Measurements from ENCODE around the gene MMP8.
"Not testable (repeated sequence)": the region's sequence is repeated elsewhere in the genome, so short reads cannot be mapped to it uniquely, and the experiment has no call there.

MMP8 gene

DNA sequence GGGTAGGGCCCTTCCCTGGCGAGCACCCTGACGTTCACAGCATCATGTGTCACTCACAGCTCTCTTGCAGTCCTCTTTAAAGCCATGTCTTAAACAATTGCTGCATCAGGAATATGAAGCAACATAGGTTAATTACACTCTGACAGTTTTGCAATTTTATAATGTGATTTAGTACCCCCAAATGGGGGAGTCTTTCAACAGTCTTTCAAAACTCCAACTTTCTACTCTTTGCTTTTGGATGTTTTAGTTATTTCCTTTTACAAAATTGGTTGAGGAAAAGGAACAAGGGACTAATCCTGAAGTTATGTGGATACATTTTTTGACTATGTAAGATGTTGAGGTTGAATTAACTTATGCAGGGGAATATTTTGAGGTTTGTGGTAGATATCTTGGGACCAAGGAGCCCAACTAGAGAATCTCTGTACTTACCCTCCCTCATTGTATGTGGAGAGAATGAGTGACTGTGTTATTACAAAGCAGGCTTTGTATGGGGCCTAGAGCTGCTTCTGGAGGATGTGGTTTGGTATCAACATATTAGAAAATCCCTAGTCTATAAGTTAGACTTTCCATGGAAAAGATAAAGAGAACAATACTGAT is at the start of gene MMP8:
Gene MMP8 (minus strand): TSS at position 51 of the 597 bp plus-strand sequence. CDS start 99 bp downstream, outside the sequence.
- no peak for DNase-seq (ENCODE audit: low spot score)

DNA sequence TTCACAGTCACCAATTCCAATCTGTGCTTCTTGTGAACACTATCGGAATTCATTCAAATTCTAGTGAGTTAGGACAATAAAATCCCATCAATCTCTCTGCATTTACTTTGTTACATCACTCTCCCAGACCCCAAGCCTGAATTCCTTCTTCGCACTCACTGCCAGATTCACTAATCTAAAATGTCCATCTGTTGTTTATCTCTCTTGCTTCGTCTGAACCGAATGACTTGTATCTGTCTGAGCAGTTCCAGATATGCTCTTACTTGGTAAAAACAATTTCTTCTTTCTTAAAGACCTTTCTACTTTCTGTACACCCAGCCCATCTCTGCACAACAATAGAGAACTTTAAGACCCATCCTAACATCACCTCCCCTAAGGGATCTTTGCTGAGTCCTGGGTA is 48.6 kb upstream of the MMP8 start:
- DNase-seq (ENCODE audit: low spot score) = no peak

- no peak for DNase-seq (ENCODE audit: low spot score)
Observed at GRCh38 chr11:102771351-102771750, 46.6 kb upstream of the MMP8 start.

GRCh38 chr11:102770191-102770590 is 45.4 kb upstream of the MMP8 start:
- DNase-seq (ENCODE audit: low spot score) = no peak

DNA sequence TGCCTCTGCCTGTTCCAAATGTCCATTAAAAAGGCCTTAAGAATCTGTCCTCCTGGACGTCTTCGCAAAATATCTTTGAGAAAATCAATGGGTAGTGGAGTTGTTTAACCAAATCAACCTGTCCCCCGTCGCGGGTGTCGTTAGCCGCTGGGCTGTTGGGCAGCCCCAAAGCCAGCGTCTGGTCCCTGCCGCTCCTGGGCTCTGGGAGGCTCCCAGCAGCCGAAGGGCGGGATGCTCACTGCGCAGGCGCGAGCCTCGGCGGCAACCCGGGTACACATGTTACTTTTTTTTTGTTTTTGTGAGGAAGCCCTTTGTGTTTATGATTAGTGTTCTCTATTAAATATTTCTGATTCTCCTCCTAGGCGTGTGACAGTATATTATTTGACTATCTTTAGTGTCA is 43.0 kb upstream of the MMP8 start:
- DNase-seq (ENCODE audit: low spot score) = no peak

DNA sequence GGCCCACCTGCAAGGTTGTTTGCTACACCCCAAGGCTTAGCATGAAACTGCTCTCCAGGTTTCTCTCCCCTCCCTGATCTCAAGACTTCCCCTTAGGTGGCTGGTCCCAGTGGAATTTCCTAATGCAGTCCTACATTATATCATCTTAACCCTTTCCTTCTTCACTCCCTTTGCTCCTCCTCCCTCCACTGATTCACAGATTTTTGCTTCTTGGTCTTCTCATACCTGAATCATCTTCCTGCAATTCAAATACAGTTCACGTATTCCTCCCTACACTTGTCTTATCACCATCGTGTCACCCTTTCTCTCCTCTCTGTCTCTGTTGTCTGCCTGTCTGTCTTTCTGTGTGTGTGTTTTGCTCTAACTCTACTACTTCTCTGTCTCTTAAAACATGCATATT is 38.7 kb upstream of the MMP8 start:
- no peak for DNase-seq (ENCODE audit: low spot score)

- no peak for DNase-seq (ENCODE audit: low spot score)
Observed at GRCh38 chr11:102762361-102762767, 37.6 kb upstream of the MMP8 start.

GRCh38 chr11:102761646-102762238 is 37.0 kb upstream of the MMP8 start:
- DNase-seq (ENCODE audit: low spot score) = no peak

DNA sequence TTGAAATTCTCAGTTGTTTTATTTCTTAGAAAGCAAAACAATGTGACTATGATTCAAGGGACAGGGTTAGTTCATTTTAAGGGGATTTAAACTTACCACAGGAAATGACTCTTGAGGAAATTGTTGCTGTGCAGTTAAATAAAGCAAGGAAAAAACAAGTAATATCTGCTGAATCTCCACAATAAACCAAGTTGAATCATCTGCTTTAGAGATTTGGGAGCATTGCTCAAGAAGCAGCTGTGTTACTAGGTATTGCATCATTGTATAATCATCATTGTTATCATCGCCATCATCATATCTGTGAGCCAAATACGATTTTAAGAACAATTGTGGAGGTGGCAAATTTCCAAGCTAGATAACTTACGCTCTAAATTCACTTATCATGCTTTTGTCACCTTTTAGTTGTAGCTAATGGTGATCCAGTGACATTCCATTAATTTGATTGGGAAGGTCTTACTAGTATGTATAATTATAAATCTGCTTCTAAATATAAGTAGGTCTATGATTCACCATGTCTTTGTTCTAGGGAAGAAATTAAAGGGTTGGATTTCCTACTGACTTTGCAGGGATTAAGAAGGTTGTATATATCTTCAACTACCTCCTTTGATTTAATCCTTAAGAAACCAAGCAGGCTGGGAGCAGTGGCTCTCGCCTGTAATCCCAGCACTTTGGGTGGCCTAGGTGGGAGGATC is 35.7 kb upstream of the MMP8 start:
- DNase-seq (ENCODE audit: low spot score) = peak; percentile 44

DNA sequence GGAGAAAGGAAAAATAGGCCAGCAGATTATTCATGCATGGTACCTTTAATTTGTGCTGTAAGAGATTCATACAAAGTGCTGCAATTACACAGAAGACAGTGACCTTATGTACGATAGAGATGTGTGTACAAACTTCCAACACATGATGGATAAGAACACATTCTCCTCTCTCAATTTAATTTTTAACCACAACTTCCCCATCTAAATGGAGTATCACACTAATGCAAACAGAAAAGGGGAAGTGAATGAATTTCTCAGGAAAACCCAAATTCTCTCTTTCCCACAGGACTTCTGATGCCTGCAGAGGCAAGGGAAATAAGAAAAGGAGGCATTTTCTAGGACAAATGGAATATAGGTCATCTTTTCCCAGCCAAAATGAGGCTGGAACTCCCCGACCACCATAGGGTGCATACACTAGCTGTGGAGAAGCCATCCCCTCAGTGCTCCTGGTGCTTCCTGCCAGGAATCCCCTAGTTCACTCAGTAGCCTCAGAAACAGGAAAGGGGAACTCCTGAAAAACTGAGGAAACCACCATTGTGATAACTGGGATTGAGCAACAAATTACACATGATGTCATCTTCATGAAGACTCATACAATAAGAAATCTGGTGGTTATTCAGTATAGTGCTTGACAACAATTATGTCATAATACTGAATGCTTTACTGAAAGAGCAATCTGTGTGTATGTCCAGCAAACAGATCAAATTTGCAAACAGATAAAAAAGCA is 33.2 kb upstream of the MMP8 start:
- no peak for DNase-seq (ENCODE audit: low spot score)

GRCh38 chr11:102753267-102753666 is 28.5 kb upstream of the MMP8 start:
- DNase-seq (ENCODE audit: low spot score) = no peak

DNA sequence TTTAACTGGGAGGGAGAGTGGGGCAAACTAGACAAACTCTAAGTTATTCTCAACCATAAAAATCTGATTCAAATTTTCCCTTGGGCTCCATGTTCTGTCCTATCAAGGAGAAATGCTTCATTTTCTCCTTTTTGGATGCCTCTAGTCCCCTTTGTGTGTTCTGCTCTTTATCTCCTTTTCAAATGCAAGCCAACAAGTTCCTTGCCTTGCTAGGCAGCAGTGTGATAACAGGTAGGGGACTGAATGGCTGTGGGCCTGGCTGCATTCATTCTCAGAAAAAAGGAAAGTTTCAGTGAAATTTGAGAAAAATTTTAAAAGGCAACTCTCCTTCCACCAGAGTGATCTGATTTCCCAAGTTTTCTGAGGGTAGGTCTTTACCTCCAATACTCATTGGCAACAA is 26.9 kb upstream of the MMP8 start:
- no peak for DNase-seq (ENCODE audit: low spot score)

DNA sequence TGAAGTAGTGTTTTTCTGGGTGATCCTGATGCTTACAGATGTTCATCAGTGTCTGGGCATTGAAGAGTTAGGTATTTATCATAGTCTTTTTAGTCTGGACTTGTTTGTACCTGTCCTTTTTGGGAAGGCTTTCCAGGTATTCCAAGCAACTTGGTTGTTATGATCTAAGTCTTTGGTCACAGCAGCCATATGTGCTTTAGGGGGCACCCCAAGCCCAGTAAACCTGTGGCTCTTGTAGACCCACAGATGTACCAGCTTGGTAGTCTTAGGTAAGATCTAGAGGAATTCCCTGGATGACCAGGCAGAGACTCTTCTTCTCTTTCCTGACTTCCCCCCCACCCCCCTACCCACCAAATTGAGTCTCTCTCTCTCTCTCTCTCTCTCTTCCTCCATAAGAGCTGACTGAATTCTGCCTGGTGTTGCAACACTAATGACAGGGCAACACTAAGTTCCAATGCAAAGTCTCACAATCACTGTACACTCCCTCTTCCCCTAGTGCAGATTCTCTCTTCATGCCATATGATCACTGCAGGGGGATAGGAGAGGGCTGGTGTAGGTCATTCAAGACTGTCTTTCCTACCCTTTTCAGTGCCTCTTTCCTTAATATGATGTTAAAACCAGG is 24.5 kb upstream of the MMP8 start:
- DNase-seq (ENCODE audit: low spot score) = no peak

GRCh38 chr11:102746746-102747578 is 22.2 kb upstream of the MMP8 start:
- DNase-seq (ENCODE audit: low spot score) = not testable (repeated sequence)

DNA sequence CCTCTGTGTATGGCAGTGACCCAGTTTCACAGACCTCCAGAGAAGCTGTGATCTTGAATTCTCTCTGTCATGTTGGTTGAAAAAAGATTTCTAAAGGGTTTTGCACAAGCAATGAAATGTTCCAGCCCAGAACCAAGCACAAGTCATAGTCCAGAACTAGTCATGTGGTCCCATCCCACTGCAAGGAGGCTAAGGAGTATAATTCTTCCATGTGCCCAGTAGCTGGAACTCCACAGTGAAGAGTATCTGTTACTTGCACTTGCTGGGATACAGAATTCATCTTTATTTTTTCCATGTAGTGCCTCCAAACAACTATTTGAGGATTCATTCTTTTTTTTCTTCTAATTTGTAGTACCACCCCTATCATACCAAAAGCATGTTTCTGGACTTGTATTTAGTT is 9.9 kb upstream of the MMP8 start:
- no peak for DNase-seq (ENCODE audit: low spot score)

- peak; percentile 75 for DNase-seq (ENCODE audit: low spot score)
Observed at GRCh38 chr11:102733232-102733875, 8.6 kb upstream of the MMP8 start.

DNA sequence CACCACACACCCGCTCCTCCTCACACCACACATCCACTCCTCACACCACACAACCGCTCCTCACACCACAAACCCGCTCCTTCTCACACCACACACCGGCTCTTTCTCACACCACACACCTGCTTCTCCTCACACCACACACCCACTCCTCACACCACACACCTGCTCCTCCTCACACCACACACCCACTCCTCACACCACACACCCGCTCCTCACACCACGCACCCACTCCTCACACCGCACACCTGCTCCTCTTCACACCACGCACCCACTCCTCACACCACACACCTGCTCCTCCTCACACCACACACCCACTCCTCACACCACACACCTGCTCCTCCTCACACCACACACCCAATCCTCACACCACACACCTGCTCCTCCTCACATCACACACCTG is 6.2 kb upstream of the MMP8 start:
- not testable (repeated sequence) for DNase-seq (ENCODE audit: low spot score)

DNA sequence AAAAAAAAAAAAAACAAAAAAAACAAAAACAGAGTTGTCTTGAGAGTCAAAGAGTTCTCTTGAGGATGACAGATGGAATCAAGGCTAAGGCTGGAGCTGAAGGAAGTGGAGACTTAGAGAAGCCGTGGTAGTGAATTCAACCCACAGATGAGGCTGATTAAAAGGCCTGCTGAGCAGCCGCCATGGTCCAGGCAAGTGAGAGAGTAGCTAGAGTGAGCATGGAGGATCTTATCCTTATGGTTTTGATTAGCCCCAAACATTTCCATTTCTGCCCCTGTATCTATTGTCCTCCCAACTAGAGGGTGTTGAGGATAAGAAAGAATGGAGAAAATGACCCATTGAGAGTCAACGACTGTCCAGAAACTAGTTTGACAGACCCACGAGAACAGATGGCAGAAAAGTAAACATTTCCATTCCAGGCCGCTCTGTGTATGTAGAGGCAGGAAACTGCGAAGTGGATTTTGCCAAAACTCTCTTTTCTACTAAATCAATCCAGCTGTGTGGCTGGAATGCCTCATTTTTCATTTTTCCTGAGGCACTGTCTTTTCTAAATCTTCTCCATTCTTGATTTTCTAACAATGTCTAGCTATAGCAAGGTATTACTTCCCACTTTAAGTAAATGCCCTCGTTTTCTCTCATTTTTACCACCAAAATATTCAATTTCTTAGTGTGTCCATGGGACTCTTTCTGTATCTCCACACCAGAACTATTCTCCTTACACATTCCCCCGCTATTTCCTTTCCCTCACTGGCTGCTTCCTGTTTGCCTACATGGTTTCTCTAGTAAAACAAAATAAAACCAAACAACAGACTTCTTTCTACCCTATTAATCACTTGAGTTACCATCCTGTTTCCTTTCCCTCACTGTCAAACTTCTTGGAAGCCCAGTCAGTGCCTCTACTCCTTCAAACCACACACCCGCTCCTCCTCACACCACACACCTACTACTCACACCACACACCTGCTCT is 5.4 kb upstream of the MMP8 start:
- no peak for DNase-seq (ENCODE audit: low spot score)

- DNase-seq (ENCODE audit: low spot score) = no peak
Observed at GRCh38 chr11:102727890-102728289, 3.1 kb upstream of the MMP8 start.

- no peak for DNase-seq (ENCODE audit: low spot score)
Observed at GRCh38 chr11:102722821-102723220, 1.9 kb downstream of the MMP8 start.

All from SW480 (cell line).